K562 treated with DMSO at 1 percent for 12 hours (cell line): Measurements from ENCODE around the gene ZDHHC22. TPM values are rescaled to one million over a fixed set of nuclear protein-coding genes. Genes with fewer than 3 reads are reported as not detected.

Experiments used
- total RNA-seq: library from RNA; unstranded; fragments of 300-600 nt; gene quantifications from 2 replicates; pipeline ENCODE4 v1.2.3, GENCODE V29; 2022; ENCODE audit not compliant: insufficient read depth

The ZDHHC22 gene
- not detected in 2 replicates for total RNA-seq

GRCh38 chr14:77141214-77142004 is at the start of gene ZDHHC22:
ZDHHC22 (minus strand) TSS chr14:77141791; CDS start chr14:77139738, 2,053 bp downstream.

GRCh38 chr14:77181603-77182437 is 40.2 kb upstream of the ZDHHC22 start, which contains the start of gene TMEM63C:
TMEM63C (plus strand) TSS chr14:77181798; CDS start chr14:77218814, 37,016 bp downstream.

GRCh38 chr14:77097700-77098528 is 43.7 kb downstream of the ZDHHC22 start, which contains the start of gene CIPC:
CIPC (plus strand) TSS chr14:77098258; CDS start chr14:77105709, 7,451 bp downstream.

Other genes with a start within 250 kb of the ZDHHC22 start
- 26.4 and 39.6 TPM in 2 replicates for gene IRF2BPL, start 113.1 kb downstream of the ZDHHC22 start, total RNA-seq
- 2.1 and 7.7 TPM in 2 replicates for gene CIPC, start 43.5 kb downstream of the ZDHHC22 start, total RNA-seq
- not detected in 2 replicates for gene TMEM63C, start 40.0 kb upstream of the ZDHHC22 start, total RNA-seq
- not detected in 2 replicates for gene NGB, start 129.4 kb upstream of the ZDHHC22 start, total RNA-seq
- gene POMT2, start 179.1 kb upstream of the ZDHHC22 start, total RNA-seq, result 4.8 and 6.9 TPM in 2 replicates
- 25.9 and 37.0 TPM in 2 replicates for gene GSTZ1, start 179.2 kb upstream of the ZDHHC22 start, total RNA-seq
- gene TMED8, start 235.3 kb upstream of the ZDHHC22 start, total RNA-seq, result 2.0 and 8.6 TPM in 2 replicates
- 0.48 TPM in 1 of 2 replicates, not detected in the other for gene SAMD15, start 235.6 kb upstream of the ZDHHC22 start, total RNA-seq